Measurements from ENCODE around the gene ELMOD3.

Gene ELMOD3

DNA sequence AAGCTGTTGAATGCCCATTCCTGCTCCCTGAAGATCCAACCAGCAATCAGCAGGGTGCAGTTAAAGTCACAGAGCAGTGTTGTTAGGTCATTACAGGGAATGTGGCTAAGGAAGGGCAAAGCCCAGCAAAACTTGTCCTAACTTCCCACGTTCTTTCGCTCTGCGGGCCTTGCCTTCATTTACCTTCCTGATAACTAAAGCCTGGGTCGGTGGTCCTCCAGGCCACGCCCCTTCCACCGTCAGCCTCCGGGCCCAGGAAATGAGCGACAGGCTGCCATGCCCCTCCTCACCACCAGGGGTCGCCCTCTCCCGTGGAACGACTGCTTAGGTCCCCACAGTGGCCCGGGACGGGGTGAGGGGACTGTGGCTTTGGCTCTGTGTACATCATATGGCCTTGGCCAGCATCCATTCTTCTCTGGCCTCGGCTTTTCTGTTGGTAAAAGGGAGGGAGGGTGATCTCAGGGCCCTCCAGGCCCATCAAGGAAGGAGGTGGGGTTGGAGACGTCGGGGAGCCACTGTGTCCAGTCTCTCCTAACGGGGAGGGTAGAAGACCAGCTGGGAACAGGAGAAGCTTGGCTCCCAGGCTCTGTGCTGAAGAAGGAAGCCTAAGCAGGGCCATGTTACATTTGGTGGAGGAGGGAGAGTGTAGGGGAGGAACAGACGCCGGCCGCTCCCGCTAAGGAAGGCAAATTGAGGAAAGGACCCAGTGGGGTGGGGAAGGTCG is 66.1 kb downstream of the ELMOD3 start (continued):
- TF ChIP-seq, protein P1, sequence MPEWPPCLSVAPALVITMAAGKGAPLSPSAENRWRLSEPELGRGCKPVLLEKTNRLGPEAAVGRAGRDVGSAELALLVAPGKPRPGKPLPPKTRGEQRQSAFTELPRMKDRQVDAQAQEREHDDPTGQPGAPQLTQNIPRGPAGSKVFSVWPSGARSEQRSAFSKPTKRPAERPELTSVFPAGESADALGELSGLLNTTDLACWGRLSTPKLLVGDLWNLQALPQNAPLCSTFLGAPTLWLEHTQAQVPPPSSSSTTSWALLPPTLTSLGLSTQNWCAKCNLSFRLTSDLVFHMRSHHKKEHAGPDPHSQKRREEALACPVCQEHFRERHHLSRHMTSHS (tag by site-specific recombination; IDR thresholded peaks at IDR 0.05), result no peak
- TF ChIP-seq ZNF394 (tag by site-specific recombination; IDR thresholded peaks at IDR 0.05; ENCODE audit: borderline replicate concordance) (no peak), ZNF664 (tag by site-specific recombination; IDR thresholded peaks at IDR 0.05) (no peak), ZNF473 (tag by site-specific recombination; IDR thresholded peaks at IDR 0.05) (no peak), ZNF510 (tag by site-specific recombination; IDR thresholded peaks at IDR 0.05; ENCODE audit: insufficient replicate concordance) (no peak), ZNF843 (tag by site-specific recombination; IDR thresholded peaks at IDR 0.05) (no peak), GLIS2 (tag by site-specific recombination; IDR thresholded peaks at IDR 0.05) (no peak), ZNF23 (tag by site-specific recombination; IDR thresholded peaks at IDR 0.05; ENCODE audit: borderline replicate concordance) (no peak), ZNF133 (tag by site-specific recombination; IDR thresholded peaks at IDR 0.05) (no peak), ZBTB17 (tag by site-specific recombination; IDR thresholded peaks at IDR 0.05) (peak; percentile 51; the same call in 1 of the 2 replicates), ZNF654 (tag by site-specific recombination; IDR thresholded peaks at IDR 0.05; ENCODE audit: low read depth) (peak; percentile 72), MYNN (tag by site-specific recombination; IDR thresholded peaks at IDR 0.05; ENCODE audit: borderline replicate concordance) (no peak), ZNF416 (tag by site-specific recombination; IDR thresholded peaks at IDR 0.05) (no peak), ZNF169 (tag by site-specific recombination; IDR thresholded peaks at IDR 0.05) (no peak), SP2 (tag by site-specific recombination; IDR thresholded peaks at IDR 0.05) (no peak), SCRT2 (tag by site-specific recombination; IDR thresholded peaks at IDR 0.05) (peak; percentile 44; the same call in 1 of the 2 replicates), OVOL3 (tag by site-specific recombination; IDR thresholded peaks at IDR 0.05) (no peak), MEIS1 (CRISPR knock-in tag; IDR thresholded peaks at IDR 0.05; ENCODE audit: borderline replicate concordance) (no peak), ZFP37 (tag by site-specific recombination; IDR thresholded peaks at IDR 0.05) (no peak; the same call in 1 of the 2 replicates)
- TF ChIP-seq, protein P2, sequence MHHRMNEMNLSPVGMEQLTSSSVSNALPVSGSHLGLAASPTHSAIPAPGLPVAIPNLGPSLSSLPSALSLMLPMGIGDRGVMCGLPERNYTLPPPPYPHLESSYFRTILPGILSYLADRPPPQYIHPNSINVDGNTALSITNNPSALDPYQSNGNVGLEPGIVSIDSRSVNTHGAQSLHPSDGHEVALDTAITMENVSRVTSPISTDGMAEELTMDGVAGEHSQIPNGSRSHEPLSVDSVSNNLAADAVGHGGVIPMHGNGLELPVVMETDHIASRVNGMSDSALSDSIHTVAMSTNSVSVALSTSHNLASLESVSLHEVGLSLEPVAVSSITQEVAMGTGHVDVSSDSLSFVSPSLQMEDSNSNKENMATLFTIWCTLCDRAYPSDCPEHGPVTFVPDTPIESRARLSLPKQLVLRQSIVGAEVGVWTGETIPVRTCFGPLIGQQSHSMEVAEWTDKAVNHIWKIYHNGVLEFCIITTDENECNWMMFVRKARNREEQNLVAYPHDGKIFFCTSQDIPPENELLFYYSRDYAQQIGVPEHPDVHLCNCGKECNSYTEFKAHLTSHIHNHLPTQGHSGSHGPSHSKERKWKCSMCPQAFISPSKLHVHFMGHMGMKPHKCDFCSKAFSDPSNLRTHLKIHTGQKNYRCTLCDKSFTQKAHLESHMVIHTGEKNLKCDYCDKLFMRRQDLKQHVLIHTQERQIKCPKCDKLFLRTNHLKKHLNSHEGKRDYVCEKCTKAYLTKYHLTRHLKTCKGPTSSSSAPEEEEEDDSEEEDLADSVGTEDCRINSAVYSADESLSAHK (tag by site-specific recombination; IDR thresholded peaks at IDR 0.05), result no peak
- TF ChIP-seq, protein P3, sequence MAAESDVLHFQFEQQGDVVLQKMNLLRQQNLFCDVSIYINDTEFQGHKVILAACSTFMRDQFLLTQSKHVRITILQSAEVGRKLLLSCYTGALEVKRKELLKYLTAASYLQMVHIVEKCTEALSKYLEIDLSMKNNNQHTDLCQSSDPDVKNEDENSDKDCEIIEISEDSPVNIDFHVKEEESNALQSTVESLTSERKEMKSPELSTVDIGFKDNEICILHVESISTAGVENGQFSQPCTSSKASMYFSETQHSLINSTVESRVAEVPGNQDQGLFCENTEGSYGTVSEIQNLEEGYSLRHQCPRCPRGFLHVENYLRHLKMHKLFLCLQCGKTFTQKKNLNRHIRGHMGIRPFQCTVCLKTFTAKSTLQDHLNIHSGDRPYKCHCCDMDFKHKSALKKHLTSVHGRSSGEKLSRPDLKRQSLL (tag by site-specific recombination; IDR thresholded peaks at IDR 0.05), result no peak
- TF ChIP-seq, protein P4, sequence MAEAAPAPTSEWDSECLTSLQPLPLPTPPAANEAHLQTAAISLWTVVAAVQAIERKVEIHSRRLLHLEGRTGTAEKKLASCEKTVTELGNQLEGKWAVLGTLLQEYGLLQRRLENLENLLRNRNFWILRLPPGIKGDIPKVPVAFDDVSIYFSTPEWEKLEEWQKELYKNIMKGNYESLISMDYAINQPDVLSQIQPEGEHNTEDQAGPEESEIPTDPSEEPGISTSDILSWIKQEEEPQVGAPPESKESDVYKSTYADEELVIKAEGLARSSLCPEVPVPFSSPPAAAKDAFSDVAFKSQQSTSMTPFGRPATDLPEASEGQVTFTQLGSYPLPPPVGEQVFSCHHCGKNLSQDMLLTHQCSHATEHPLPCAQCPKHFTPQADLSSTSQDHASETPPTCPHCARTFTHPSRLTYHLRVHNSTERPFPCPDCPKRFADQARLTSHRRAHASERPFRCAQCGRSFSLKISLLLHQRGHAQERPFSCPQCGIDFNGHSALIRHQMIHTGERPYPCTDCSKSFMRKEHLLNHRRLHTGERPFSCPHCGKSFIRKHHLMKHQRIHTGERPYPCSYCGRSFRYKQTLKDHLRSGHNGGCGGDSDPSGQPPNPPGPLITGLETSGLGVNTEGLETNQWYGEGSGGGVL (tag by site-specific recombination; IDR thresholded peaks at IDR 0.05), result no peak
- TF ChIP-seq, protein P5, sequence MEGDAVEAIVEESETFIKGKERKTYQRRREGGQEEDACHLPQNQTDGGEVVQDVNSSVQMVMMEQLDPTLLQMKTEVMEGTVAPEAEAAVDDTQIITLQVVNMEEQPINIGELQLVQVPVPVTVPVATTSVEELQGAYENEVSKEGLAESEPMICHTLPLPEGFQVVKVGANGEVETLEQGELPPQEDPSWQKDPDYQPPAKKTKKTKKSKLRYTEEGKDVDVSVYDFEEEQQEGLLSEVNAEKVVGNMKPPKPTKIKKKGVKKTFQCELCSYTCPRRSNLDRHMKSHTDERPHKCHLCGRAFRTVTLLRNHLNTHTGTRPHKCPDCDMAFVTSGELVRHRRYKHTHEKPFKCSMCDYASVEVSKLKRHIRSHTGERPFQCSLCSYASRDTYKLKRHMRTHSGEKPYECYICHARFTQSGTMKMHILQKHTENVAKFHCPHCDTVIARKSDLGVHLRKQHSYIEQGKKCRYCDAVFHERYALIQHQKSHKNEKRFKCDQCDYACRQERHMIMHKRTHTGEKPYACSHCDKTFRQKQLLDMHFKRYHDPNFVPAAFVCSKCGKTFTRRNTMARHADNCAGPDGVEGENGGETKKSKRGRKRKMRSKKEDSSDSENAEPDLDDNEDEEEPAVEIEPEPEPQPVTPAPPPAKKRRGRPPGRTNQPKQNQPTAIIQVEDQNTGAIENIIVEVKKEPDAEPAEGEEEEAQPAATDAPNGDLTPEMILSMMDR (tag by site-specific recombination; IDR thresholded peaks at IDR 0.05), result peak; percentile 97
- TF ChIP-seq, protein P6, sequence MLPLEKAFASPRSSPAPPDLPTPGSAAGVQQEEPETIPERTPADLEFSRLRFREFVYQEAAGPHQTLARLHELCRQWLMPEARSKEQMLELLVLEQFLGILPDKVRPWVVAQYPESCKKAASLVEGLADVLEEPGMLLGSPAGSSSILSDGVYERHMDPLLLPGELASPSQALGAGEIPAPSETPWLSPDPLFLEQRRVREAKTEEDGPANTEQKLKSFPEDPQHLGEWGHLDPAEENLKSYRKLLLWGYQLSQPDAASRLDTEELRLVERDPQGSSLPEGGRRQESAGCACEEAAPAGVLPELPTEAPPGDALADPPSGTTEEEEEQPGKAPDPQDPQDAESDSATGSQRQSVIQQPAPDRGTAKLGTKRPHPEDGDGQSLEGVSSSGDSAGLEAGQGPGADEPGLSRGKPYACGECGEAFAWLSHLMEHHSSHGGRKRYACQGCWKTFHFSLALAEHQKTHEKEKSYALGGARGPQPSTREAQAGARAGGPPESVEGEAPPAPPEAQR (tag by site-specific recombination; IDR thresholded peaks at IDR 0.05), result no peak
- TF ChIP-seq, protein P7, sequence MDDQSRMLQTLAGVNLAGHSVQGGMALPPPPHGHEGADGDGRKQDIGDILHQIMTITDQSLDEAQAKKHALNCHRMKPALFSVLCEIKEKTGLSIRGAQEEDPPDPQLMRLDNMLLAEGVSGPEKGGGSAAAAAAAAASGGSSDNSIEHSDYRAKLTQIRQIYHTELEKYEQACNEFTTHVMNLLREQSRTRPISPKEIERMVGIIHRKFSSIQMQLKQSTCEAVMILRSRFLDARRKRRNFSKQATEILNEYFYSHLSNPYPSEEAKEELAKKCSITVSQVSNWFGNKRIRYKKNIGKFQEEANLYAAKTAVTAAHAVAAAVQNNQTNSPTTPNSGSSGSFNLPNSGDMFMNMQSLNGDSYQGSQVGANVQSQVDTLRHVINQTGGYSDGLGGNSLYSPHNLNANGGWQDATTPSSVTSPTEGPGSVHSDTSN (CRISPR knock-in tag; IDR thresholded peaks at IDR 0.05), result 0 out of 2 replicates have a peak, but pooled peaks have one; percentile 45
- TF ChIP-seq, protein P8, sequence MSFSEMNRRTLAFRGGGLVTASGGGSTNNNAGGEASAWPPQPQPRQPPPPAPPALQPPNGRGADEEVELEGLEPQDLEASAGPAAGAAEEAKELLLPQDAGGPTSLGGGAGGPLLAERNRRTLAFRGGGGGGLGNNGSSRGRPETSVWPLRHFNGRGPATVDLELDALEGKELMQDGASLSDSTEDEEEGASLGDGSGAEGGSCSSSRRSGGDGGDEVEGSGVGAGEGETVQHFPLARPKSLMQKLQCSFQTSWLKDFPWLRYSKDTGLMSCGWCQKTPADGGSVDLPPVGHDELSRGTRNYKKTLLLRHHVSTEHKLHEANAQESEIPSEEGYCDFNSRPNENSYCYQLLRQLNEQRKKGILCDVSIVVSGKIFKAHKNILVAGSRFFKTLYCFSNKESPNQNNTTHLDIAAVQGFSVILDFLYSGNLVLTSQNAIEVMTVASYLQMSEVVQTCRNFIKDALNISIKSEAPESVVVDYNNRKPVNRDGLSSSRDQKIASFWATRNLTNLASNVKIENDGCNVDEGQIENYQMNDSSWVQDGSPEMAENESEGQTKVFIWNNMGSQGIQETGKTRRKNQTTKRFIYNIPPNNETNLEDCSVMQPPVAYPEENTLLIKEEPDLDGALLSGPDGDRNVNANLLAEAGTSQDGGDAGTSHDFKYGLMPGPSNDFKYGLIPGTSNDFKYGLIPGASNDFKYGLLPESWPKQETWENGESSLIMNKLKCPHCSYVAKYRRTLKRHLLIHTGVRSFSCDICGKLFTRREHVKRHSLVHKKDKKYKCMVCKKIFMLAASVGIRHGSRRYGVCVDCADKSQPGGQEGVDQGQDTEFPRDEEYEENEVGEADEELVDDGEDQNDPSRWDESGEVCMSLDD (tag by site-specific recombination; IDR thresholded peaks at IDR 0.05), result 0 out of 2 replicates have a peak, but pooled peaks have one; percentile 19

All from HEK293 (cell line).